Neural progenitor cell (in vitro differentiated cells): Measurements from ENCODE around the gene LRBA.

ENCODE experiments used
- CTCF ChIP-seq: fragments of 200-600 bp; sonication (generic); IDR thresholded peaks from 2 replicates; pipeline ENCODE4 v1.5.1; 2017; ENCODE audit warnings: antibody characterized with exemption, mild to moderate bottlenecking
- EZH2 ChIP-seq: fragments of 200-600 bp; sonication (generic); IDR thresholded peaks from 2 replicates; pipeline ENCODE4 v1.6.1; 2017; ENCODE audit warnings: antibody characterized with exemption, mild to moderate bottlenecking, moderate library complexity

- TF ChIP-seq CTCF (no peak), EZH2 (no peak)
These were observed 761.7 kb downstream of the LRBA start for GRCh38 chr4:150253416-150253815.
